CD4-positive, alpha-beta memory T cell (primary cell): ENCODE results near the gene PRKACB. TPM values are rescaled to one million over a fixed set of nuclear protein-coding genes. Genes with fewer than 3 reads are reported as not detected.
A peak's percentile ranks its signal among the peaks of the same experiment; 100 is the strongest.

Experiments
- CTCF ChIA-PET: fragments of 350-600 bp; sonication (Branson Sonifier 250); formaldehyde crosslinking; loops from one replicate; lab custom pipeline; 2021; ENCODE audit warnings: inconsistent platforms; ENCODE audit not compliant: partially characterized antibody; lab: Charles Lee
- POLR2A ChIA-PET: fragments of 350-600 bp; sonication (Branson Sonifier 250); formaldehyde crosslinking; loops from one replicate; lab custom pipeline; 2021; ENCODE audit not compliant: partially characterized antibody; lab: Charles Lee
- DNase-seq, 5 donors: peaks; one replicate each; pipeline versions ENCODE4 v3.0.0 to v3.0.0-alpha.2; 2020 to 2022; ENCODE audit warnings: mixed read lengths in 1 of 5
- H3K27ac ChIP-seq: one replicate; pipeline ENCODE4 v1.7.0; 2013; ENCODE audit warnings: low read depth, low read length
- H3K27me3 ChIP-seq: 2 replicates; pipeline ENCODE4 v1.7.0; 2013; ENCODE audit warnings: mild to moderate bottlenecking, low read length, moderate library complexity; ENCODE audit not compliant: insufficient read depth
- H3K36me3 ChIP-seq: 2 replicates; pipeline ENCODE4 v1.7.0; 2013; ENCODE audit warnings: mild to moderate bottlenecking, low read length, moderate library complexity; ENCODE audit not compliant: insufficient read depth
- H3K4me1 ChIP-seq: 2 replicates; pipeline ENCODE4 v1.7.0; 2013; ENCODE audit warnings: mild to moderate bottlenecking, low read length, moderate library complexity; ENCODE audit not compliant: insufficient read depth
- H3K4me3 ChIP-seq, 2 donors: one replicate each; pipeline ENCODE4 v1.7.0; 2013; ENCODE audit warnings: low read length in 2 of 2, mild to moderate bottlenecking in 1 of 2
- H3K9me3 ChIP-seq, 2 donors: one replicate each; pipeline ENCODE4 v1.7.0; 2013; ENCODE audit warnings: low read length in 2 of 2, control low read depth in 1 of 2; ENCODE audit not compliant: control insufficient read depth in 1 of 2
- H3K27ac Mint-ChIP-seq, 7 donors: one replicate each; pipeline ENCODE4 v1.8.0; 2020 to 2021; ENCODE audit warnings: mixed read lengths in 7 of 7, mild to moderate bottlenecking in 6 of 7, inconsistent platforms in 3 of 7, moderate library complexity in 3 of 7
- H3K27me3 Mint-ChIP-seq, 2 donors: one replicate each; pipeline ENCODE4 v1.8.0; 2020 to 2021; ENCODE audit warnings: mixed read lengths in 2 of 2
- H3K36me3 Mint-ChIP-seq, 2 donors: one replicate each; pipeline ENCODE4 v1.8.0; 2020 to 2021; ENCODE audit warnings: mixed read lengths in 2 of 2, inconsistent platforms in 1 of 2, mild to moderate bottlenecking in 1 of 2
- H3K4me1 Mint-ChIP-seq, 4 donors: one replicate each; pipeline ENCODE4 v1.8.0; 2020 to 2021; ENCODE audit warnings: mixed read lengths in 4 of 4, mild to moderate bottlenecking in 1 of 4
- H3K4me3 Mint-ChIP-seq, 8 donors: one replicate each; pipeline ENCODE4 v1.8.0; 2020 to 2021; ENCODE audit warnings: mixed read lengths in 8 of 8, mild to moderate bottlenecking in 7 of 8, moderate library complexity in 6 of 8, inconsistent platforms in 3 of 8
- H3K9me3 Mint-ChIP-seq, 8 donors: one replicate each; pipeline ENCODE4 v1.8.0; 2020 to 2021; ENCODE audit warnings: mixed read lengths in 8 of 8, mild to moderate bottlenecking in 5 of 8, inconsistent platforms in 3 of 8, moderate library complexity in 1 of 8
- intact Hi-C: fragments of 100-400 bp; cut with micrococcal nuclease; formaldehyde crosslinking; loops from one replicate; pipeline ENCODE4 v1.15.1; 2023
- polyA plus RNA-seq, 2 donors: library from polyadenylated mRNA; unstranded; fragments of 300-500 nt; fragmentation: Illumina TruSeq; gene quantifications; one replicate each; pipeline ENCODE4 v1.2.3, GENCODE V29; 2021
- total RNA-seq, 2 experiments: library from RNA; stranded (reverse); gene quantifications; one replicate each; pipeline ENCODE4 v1.2.3, GENCODE V29; 2021

The PRKACB gene
- total and polyA plus RNA-seq, 4 experiments from 2014 or later, result 75.8 to 132 (median 130) TPM

GRCh38 chr1:84206375-84206774 lies 62.3 kb downstream of the PRKACB start:
- no peaks in the 10 kb centered on the region for H3K27me3 Mint-ChIP-seq
- POLR2A ChIA-PET, result no interaction called here
- peaks cover 60% of the 10 kb centered on the region in 2 donors for H3K36me3 Mint-ChIP-seq
- Histone ChIP-seq H3K27me3 (no peaks in the 10 kb centered on the region), H3K9me3 (no peaks in the 10 kb centered on the region), H3K27ac (no peak overlapping the region), H3K4me1 (no peaks in the 10 kb centered on the region), H3K36me3 (peaks cover 11% of the 10 kb centered on the region), H3K4me3 (no peak overlapping the region)
- H3K27ac Mint-ChIP-seq, result peak overlapping the region in 3 of 7 donors; percentile 9 to 18 (median 13)
- intact Hi-C loops, result loop anchor here (10.0 kb wide), 1 partner anchor 62 kb away; the partner anchor contains the start of gene PRKACB
- peaks cover 0 to 4% (median 0%) of the 10 kb centered on the region in 8 donors for H3K9me3 Mint-ChIP-seq
- no peak overlapping the region for H3K4me3 Mint-ChIP-seq
- peaks cover 0 to 16% (median 9%) of the 10 kb centered on the region in 4 donors for H3K4me1 Mint-ChIP-seq
- CTCF ChIA-PET, result no interaction called here
- no peak for DNase-seq

GRCh38 chr1:84208935-84209334 lies 64.9 kb downstream of the PRKACB start:
- Histone ChIP-seq H3K4me1 (no peaks in the 10 kb centered on the region), H3K4me3 (no peak overlapping the region), H3K36me3 (peaks cover 11% of the 10 kb centered on the region), H3K9me3 (no peaks in the 10 kb centered on the region), H3K27me3 (no peaks in the 10 kb centered on the region), H3K27ac (no peak overlapping the region)
- intact Hi-C loops, result loop anchor here (10.0 kb wide), 1 partner anchor 64 kb away; the partner anchor contains the start of gene PRKACB
- H3K9me3 Mint-ChIP-seq, result peaks cover 0 to 4% (median 0%) of the 10 kb centered on the region in 8 donors
- no peak overlapping the region for H3K4me3 Mint-ChIP-seq
- peaks cover 53 to 55% of the 10 kb centered on the region in 2 donors for H3K36me3 Mint-ChIP-seq
- CTCF ChIA-PET, result no interaction called here
- POLR2A ChIA-PET, result no interaction called here
- H3K27ac Mint-ChIP-seq, result peak overlapping the region in 4 of 7 donors; percentile 35 to 58 (median 48)
- no peaks in the 10 kb centered on the region for H3K27me3 Mint-ChIP-seq
- H3K4me1 Mint-ChIP-seq, result peaks cover 5 to 17% (median 12%) of the 10 kb centered on the region in 4 donors
- DNase-seq, result no peak

- Mint-ChIP-seq H3K9me3 (peaks cover 0 to 4% (median 1%) of the 10 kb centered on the region in 8 donors), H3K4me3 (no peak overlapping the region), H3K27me3 (no peaks in the 10 kb centered on the region), H3K4me1 (peaks cover 5 to 19% (median 8%) of the 10 kb centered on the region in 4 donors), H3K27ac (peak overlapping the region in 2 of 7 donors; percentile 42 to 84), H3K36me3 (peaks cover 52 to 68% of the 10 kb centered on the region in 2 donors)
- Histone ChIP-seq H3K27me3 (no peaks in the 10 kb centered on the region), H3K4me3 (no peak overlapping the region), H3K27ac (no peak overlapping the region), H3K4me1 (no peaks in the 10 kb centered on the region), H3K36me3 (peaks cover 11% of the 10 kb centered on the region), H3K9me3 (no peaks in the 10 kb centered on the region)
- intact Hi-C loops, result no loop called here
- ChIA-PET POLR2A (no interaction called here), CTCF (interaction anchor here (0.9 kb wide), 1 partner anchor 526 kb away, joined by 3 read pairs; no protein-coding TSS in a partner anchor)
- DNase-seq, result no peak
These were observed 70.3 kb downstream of the PRKACB start for GRCh38 chr1:84214115-84214956.

GRCh38 chr1:84217239-84217638 lies 73.2 kb downstream of the PRKACB start:
- no peaks in the 10 kb centered on the region for H3K27me3 Mint-ChIP-seq
- H3K4me1 Mint-ChIP-seq, result peaks cover 11 to 27% (median 18%) of the 10 kb centered on the region in 4 donors
- H3K4me3 ChIP-seq, result no peak overlapping the region
- intact Hi-C loops, result no loop called here
- no peak overlapping the region for H3K27ac ChIP-seq
- H3K36me3 Mint-ChIP-seq, result peaks cover 71 to 81% of the 10 kb centered on the region in 2 donors
- peaks cover 0 to 31% (median 12%) of the 10 kb centered on the region in 8 donors for H3K9me3 Mint-ChIP-seq
- H3K27ac Mint-ChIP-seq, result peak overlapping the region in 2 of 7 donors; percentile 70 to 71
- H3K36me3 ChIP-seq, result peaks cover 11% of the 10 kb centered on the region
- POLR2A ChIA-PET, result no interaction called here
- CTCF ChIA-PET, result no interaction called here
- H3K9me3 ChIP-seq, result no peaks in the 10 kb centered on the region
- no peaks in the 10 kb centered on the region for H3K27me3 ChIP-seq
- DNase-seq, result no peak
- H3K4me1 ChIP-seq, result no peaks in the 10 kb centered on the region
- H3K4me3 Mint-ChIP-seq, result no peak overlapping the region

- peak overlapping the region in 1 of 7 donors; percentile 42 for H3K27ac Mint-ChIP-seq
These were observed 79.8 kb downstream of the PRKACB start for GRCh38 chr1:84223751-84224432.

GRCh38 chr1:84224905-84225304 lies 80.8 kb downstream of the PRKACB start:
- Mint-ChIP-seq H3K36me3 (peaks cover 70 to 75% of the 10 kb centered on the region in 2 donors), H3K27ac (peak overlapping the region in 3 of 7 donors; percentile 29 to 63 (median 61)), H3K4me3 (no peak overlapping the region), H3K4me1 (peaks cover 19 to 33% (median 26%) of the 10 kb centered on the region in 4 donors), H3K9me3 (peaks cover 0 to 48% (median 22%) of the 10 kb centered on the region in 8 donors), H3K27me3 (no peaks in the 10 kb centered on the region)
- DNase-seq, result no peak
- Histone ChIP-seq H3K9me3 (no peaks in the 10 kb centered on the region), H3K27me3 (no peaks in the 10 kb centered on the region), H3K4me3 (no peak overlapping the region), H3K27ac (no peak overlapping the region), H3K4me1 (no peaks in the 10 kb centered on the region), H3K36me3 (no peaks in the 10 kb centered on the region)
- ChIA-PET CTCF (no interaction called here), POLR2A (no interaction called here)
- intact Hi-C loops, result no loop called here

More at GRCh38 chr1:84223751-84224432, 79.8 kb downstream of the PRKACB start:
- peaks cover under 1% of the 10 kb centered on the region for H3K36me3 ChIP-seq
- H3K4me1 ChIP-seq, result no peaks in the 10 kb centered on the region
- peaks cover 0 to 53% (median 28%) of the 10 kb centered on the region in 8 donors for H3K9me3 Mint-ChIP-seq
- H3K36me3 Mint-ChIP-seq, result peaks cover 77 to 86% of the 10 kb centered on the region in 2 donors
- peak overlapping the region in 1 of 8 donors; percentile 57 for H3K4me3 Mint-ChIP-seq
- H3K27me3 Mint-ChIP-seq, result no peaks in the 10 kb centered on the region
- H3K9me3 ChIP-seq, result no peaks in the 10 kb centered on the region
- H3K4me3 ChIP-seq, result no peak overlapping the region
- H3K27ac ChIP-seq, result no peak overlapping the region
- DNase-seq, result no peak
- H3K27me3 ChIP-seq, result no peaks in the 10 kb centered on the region
- intact Hi-C loops, result no loop called here
- peaks cover 19 to 33% (median 27%) of the 10 kb centered on the region in 4 donors for H3K4me1 Mint-ChIP-seq
- ChIA-PET CTCF (no interaction called here), POLR2A (no interaction called here)

GRCh38 chr1:84225646-84226045 lies 81.6 kb downstream of the PRKACB start:
- H3K27ac ChIP-seq, result no peak overlapping the region
- Mint-ChIP-seq H3K4me3 (no peak overlapping the region), H3K36me3 (peaks cover 66 to 68% of the 10 kb centered on the region in 2 donors), H3K27ac (peak overlapping the region in 4 of 7 donors; percentile 5 to 79 (median 53)), H3K9me3 (peaks cover 0 to 41% (median 21%) of the 10 kb centered on the region in 8 donors), H3K27me3 (no peaks in the 10 kb centered on the region), H3K4me1 (peaks cover 15 to 28% (median 20%) of the 10 kb centered on the region in 4 donors)
- H3K27me3 ChIP-seq, result no peaks in the 10 kb centered on the region
- no peaks in the 10 kb centered on the region for H3K36me3 ChIP-seq
- ChIA-PET CTCF (no interaction called here), POLR2A (no interaction called here)
- no peak for DNase-seq
- intact Hi-C loops, result no loop called here
- H3K4me3 ChIP-seq, result no peak overlapping the region
- H3K4me1 ChIP-seq, result no peaks in the 10 kb centered on the region
- no peaks in the 10 kb centered on the region for H3K9me3 ChIP-seq
